DMS79 (cell line): ENCODE data around the gene DR1.
"Not testable (repeated sequence)": the region's sequence is repeated elsewhere in the genome, so short reads cannot be mapped to it uniquely, and the experiment has no call there.

ENCODE experiments used
- DNase-seq: peaks from one replicate; lab custom pipeline; 2025; lab: John Stamatoyannopoulos, UW

The DR1 gene

GRCh38 chr1:93340090-93340489, 5.6 kb upstream of the DR1 start:
- DNase-seq, result no peak

GRCh38 chr1:93344484-93344883, 1.2 kb upstream of the DR1 start:
- DNase-seq, result no peak

- DNase-seq, result no peak
Observed at GRCh38 chr1:93344886-93345632, 648 bp upstream of the DR1 start.

- DNase-seq, result no peak
Observed at GRCh38 chr1:93346421-93346993, 800 bp downstream of the DR1 start.

GRCh38 chr1:93347334-93347899, 1.7 kb downstream of the DR1 start:
- DNase-seq, result no peak

GRCh38 chr1:93348104-93348728, 2.5 kb downstream of the DR1 start:
- DNase-seq, result no peak

- DNase-seq, result peak; percentile 3
Observed at GRCh38 chr1:93349231-93350135, 3.8 kb downstream of the DR1 start.

- peak; percentile 71 for DNase-seq
Observed at GRCh38 chr1:93350322-93350721, 4.6 kb downstream of the DR1 start.

- no peak for DNase-seq
Observed at GRCh38 chr1:93350875-93351274, 5.2 kb downstream of the DR1 start.

GRCh38 chr1:93351346-93351745, 5.6 kb downstream of the DR1 start:
- DNase-seq, result not testable (repeated sequence)

GRCh38 chr1:93352376-93352775, 6.7 kb downstream of the DR1 start:
- DNase-seq, result no peak

- DNase-seq, result no peak
Observed at GRCh38 chr1:93353286-93353685, 7.6 kb downstream of the DR1 start.

- no peak for DNase-seq
Observed at GRCh38 chr1:93354749-93355148, 9.0 kb downstream of the DR1 start.

- no peak for DNase-seq
Observed at GRCh38 chr1:93357242-93357641, 11.5 kb downstream of the DR1 start.

- no peak for DNase-seq
Observed at GRCh38 chr1:93358293-93358692, 12.6 kb downstream of the DR1 start.

- DNase-seq, result no peak
Observed at GRCh38 chr1:93360111-93360510, 14.4 kb downstream of the DR1 start.

GRCh38 chr1:93362237-93362636, 16.5 kb downstream of the DR1 start:
- DNase-seq, result no peak

- no peak for DNase-seq
Observed at GRCh38 chr1:93365813-93366212, 20.1 kb downstream of the DR1 start.

- no peak for DNase-seq
Observed at GRCh38 chr1:93369734-93370133, 24.0 kb downstream of the DR1 start.

- no peak for DNase-seq
Observed at GRCh38 chr1:93374334-93375106, 28.8 kb downstream of the DR1 start.

- no peak for DNase-seq
Observed at GRCh38 chr1:93384656-93385055, 38.9 kb downstream of the DR1 start.
